GM06990 (cell line): ENCODE measurements around the gene PLXNB3.

Source experiments
- DNase-seq: peaks from one replicate; pipeline ENCODE4 v3.0.0-alpha.2; 2011; ENCODE audit not compliant: insufficient read length; ENCODE audit errors: extremely low read depth
- H3K27me3 ChIP-seq: replicated peaks from 2 replicates; pipeline ENCODE4 v1.6.0; 2011; ENCODE audit warnings: low read length; ENCODE audit not compliant: control insufficient read depth, insufficient read depth
- H3K36me3 ChIP-seq: 2 replicates; pipeline ENCODE4 v1.5.1; 2011; ENCODE audit warnings: low read length; ENCODE audit not compliant: control insufficient read depth, insufficient read depth
- H3K4me3 ChIP-seq: replicated peaks from 2 replicates; pipeline ENCODE4 v1.5.1; 2011; ENCODE audit warnings: low read depth, mild to moderate bottlenecking, control low read depth, low read length
- CTCF ChIP-seq: IDR thresholded peaks from 2 replicates; pipeline ENCODE4 v1.5.1; 2011; ENCODE audit warnings: low read length, control low read depth, mild to moderate bottlenecking, inconsistent platforms; ENCODE audit not compliant: insufficient read depth, poor library complexity, severe bottlenecking

Gene PLXNB3

GRCh38 chrX:153763298-153763932 is 634 bp upstream of the PLXNB3 start:
- Histone ChIP-seq H3K4me3 (no peak overlapping the region), H3K36me3 (no peaks in the 10 kb centered on the region), H3K27me3 (no peaks in the 10 kb centered on the region)
- DNase-seq: no peak
- no peak for TF ChIP-seq CTCF

- no peak for TF ChIP-seq CTCF
- H3K27me3 ChIP-seq: no peaks in the 10 kb centered on the region
Observed at GRCh38 chrX:153764786-153765137, 713 bp downstream of the PLXNB3 start.

GRCh38 chrX:153765138-153766079 is 1.4 kb downstream of the PLXNB3 start:
- no peaks in the 10 kb centered on the region for H3K36me3 ChIP-seq
- H3K27me3 ChIP-seq: no peaks in the 10 kb centered on the region
- TF ChIP-seq CTCF: no peak
- H3K4me3 ChIP-seq: no peak overlapping the region
- no peak for DNase-seq

More at GRCh38 chrX:153764786-153765137, 713 bp downstream of the PLXNB3 start:
- H3K4me3 ChIP-seq: no peak overlapping the region
- peak; percentile 6 for DNase-seq
- no peaks in the 10 kb centered on the region for H3K36me3 ChIP-seq

GRCh38 chrX:153766098-153766817 is 2.2 kb downstream of the PLXNB3 start:
- H3K4me3 ChIP-seq: no peak overlapping the region
- no peaks in the 10 kb centered on the region for H3K36me3 ChIP-seq
- peak; percentile 13 for DNase-seq
- TF ChIP-seq CTCF: no peak
- H3K27me3 ChIP-seq: no peaks in the 10 kb centered on the region

- no peak overlapping the region for H3K4me3 ChIP-seq
- H3K36me3 ChIP-seq: no peaks in the 10 kb centered on the region
- peak; percentile 6 for DNase-seq
- H3K27me3 ChIP-seq: no peaks in the 10 kb centered on the region
- TF ChIP-seq CTCF: no peak
Observed at GRCh38 chrX:153766871-153767673, 3.0 kb downstream of the PLXNB3 start.
